Uterus (tissue), 2 donors: Measurements from ENCODE around the gene CPPED1.

Experiments used
- POLR2A ChIP-seq, 2 donors: fragments of 450-650 bp; IDR thresholded peaks; one replicate each; pipeline ENCODE4 v1.6.1; 2016; ENCODE audit warnings: antibody characterized with exemption in 2 of 2, mild to moderate bottlenecking in 1 of 2, moderate library complexity in 1 of 2
- TF ChIP-seq, protein P1 (sequence below), 4 experiments: fragments of 200-600 bp in 2 of 4; fragments of 450-650 bp in 2 of 4; sonication (generic) in 2 of 4; IDR thresholded peaks; one replicate each; pipeline ENCODE4 v1.5.1; 2016 to 2019; ENCODE audit warnings: antibody characterized with exemption in 4 of 4, mild to moderate bottlenecking in 2 of 4, moderate library complexity in 1 of 4

DNA sequence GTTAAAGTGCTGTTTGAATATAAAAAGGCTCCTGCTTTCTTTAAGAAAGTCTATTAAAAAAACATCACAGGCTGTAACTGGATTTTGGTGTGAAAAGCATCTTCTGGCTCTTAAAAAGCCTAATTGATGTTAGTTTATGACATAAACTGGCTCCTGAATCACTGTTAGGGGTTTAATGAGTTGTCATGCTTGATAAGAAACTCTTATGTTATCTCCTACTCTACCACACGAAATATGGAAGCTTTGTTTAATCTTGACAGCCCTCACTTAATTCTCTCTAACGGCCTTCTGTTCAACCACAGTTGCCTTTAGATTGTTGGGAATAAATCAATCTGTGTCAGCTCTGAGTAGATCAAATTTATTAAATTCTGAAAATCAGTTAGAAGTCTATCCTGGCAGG, 51.5 kb downstream of the CPPED1 start:
- no peak for TF ChIP-seq POLR2A (IDR thresholded peaks at IDR 0.05)
- TF ChIP-seq, protein P1, sequence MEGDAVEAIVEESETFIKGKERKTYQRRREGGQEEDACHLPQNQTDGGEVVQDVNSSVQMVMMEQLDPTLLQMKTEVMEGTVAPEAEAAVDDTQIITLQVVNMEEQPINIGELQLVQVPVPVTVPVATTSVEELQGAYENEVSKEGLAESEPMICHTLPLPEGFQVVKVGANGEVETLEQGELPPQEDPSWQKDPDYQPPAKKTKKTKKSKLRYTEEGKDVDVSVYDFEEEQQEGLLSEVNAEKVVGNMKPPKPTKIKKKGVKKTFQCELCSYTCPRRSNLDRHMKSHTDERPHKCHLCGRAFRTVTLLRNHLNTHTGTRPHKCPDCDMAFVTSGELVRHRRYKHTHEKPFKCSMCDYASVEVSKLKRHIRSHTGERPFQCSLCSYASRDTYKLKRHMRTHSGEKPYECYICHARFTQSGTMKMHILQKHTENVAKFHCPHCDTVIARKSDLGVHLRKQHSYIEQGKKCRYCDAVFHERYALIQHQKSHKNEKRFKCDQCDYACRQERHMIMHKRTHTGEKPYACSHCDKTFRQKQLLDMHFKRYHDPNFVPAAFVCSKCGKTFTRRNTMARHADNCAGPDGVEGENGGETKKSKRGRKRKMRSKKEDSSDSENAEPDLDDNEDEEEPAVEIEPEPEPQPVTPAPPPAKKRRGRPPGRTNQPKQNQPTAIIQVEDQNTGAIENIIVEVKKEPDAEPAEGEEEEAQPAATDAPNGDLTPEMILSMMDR (IDR thresholded peaks at IDR 0.05): no peak
